HG03196 (cell line): ENCODE data around the gene BPIFA2.

Source experiments
- ATAC-seq: cut with Tn5 transposase; IDR thresholded peaks from one replicate; pipeline ENCODE4 v1.9.1; 2021; ENCODE audit not compliant: unreplicated experiment

Gene BPIFA2

DNA sequence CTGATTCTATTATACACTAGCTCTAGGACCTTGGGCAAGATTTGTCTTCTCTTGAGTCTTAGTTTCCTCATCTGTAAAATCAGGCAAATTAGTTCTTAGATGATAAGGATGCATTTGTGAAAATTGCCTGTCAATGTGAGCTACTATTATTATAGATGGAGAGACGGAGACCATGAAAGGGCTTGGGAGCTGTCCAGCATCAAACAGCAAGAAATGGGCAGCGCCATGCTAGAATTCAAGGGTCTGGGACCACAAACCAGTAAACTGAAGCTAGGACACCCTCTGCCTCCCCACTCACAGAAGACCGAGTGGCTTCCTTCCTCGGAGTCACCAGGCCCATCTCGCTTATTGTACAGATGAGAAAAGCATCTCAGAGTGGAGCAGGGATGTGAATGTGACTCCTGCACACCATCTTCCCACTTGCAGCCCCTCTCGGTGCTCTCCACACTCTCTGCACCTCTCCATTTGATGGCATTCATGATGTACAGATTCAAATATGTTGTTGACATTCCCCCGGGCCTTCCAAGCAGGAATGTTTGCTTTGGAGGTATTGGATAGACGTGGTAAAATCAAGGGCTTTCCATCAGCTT, 25.0 kb downstream of the BPIFA2 start:
- ATAC-seq, result no peak

DNA sequence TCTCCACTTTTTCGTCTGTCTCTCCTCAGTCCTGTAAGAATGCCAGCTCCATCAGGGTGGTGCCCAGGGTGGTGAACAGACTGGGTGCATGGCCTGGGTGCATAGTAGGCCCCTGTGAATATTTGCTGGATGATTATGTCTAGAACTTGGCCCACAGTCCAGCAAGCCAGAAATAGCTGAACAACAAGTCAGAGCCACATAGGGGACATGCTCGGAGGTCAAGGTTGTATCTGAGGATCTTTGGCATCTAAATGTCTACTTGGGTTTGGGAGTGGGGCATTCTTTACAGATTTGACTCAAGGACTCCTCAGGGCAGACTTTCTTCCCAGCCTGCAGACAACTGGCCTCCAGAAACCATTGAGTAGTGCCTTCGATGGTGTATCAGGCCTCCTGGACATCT, 31.1 kb downstream of the BPIFA2 start:
- ATAC-seq, result no peak

DNA sequence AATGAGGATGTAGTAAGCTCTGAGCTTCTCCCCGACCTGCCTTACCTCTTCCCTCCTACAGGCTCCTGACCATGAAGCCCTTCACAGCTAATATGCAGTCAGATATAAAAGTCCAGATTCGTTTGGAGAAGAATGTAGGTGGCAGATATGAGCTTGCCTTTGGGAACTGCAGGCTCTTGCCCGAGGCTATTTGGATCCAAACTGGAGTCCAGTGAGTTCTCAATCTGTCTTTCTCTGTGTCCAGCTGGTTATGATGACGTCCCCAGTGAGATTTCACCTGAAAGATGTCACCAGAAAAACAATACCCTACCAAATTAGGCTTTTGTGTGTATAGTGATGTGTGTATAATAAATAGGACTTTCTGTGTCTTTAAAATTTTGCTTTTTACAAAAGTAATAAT, 34.5 kb downstream of the BPIFA2 start:
- no peak for ATAC-seq

DNA sequence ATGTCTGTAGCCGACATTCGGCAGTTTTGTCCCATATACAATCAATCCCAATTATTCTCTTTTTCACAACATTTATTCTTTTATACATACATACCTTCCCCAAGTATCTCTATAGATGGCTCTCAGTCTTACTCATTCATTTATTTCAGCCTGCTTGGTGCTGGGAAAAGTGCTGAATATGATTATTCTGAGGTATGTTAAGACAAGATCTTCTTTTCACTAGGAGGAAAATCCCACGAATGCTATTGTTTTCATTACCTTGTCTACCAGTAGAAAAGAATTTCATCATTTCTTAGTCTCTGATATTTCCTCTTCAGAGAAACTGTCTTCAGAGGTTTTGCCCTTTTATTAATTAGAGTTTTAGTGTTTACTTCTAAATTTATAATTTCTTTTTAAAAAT, 35.5 kb downstream of the BPIFA2 start:
- no peak for ATAC-seq

DNA sequence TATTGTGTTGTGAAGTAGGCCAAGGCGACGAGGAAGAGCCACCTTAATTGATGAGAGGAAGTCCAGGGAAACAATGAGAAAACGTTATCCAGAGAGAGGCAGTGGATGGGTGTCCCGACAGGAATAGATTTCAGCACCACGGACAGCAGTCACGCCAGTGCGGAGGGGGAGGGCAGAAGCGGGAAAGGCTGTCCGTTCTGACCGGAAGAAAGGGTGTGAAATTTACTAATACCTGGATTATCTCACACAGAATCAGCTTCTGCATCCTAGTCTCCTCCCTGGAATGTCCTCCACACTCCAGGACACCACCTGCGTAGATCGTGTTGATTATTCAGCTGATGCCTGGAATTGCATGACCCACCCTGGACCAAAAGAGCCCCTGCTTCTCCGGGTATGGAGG, 41.8 kb downstream of the BPIFA2 start:
- ATAC-seq, result no peak

DNA sequence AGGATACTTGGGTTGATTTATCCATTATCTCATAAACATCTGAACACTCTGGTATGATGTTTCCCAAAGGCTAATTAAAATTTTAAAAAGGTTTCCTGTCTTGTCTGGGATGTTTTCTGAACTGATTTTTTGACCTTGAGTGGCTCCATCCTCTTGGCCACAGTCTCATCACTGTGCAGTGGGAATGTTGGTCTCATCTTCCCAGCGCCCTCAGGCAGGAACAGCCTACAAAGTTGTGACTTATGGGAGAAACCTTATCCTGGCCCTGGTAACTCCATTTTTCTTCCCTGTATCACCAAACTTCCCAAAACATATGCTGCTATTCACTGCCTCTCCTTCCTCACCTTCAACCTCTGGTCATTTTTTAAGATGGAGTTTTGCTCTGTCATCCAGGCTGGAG, 42.4 kb downstream of the BPIFA2 start:
- no peak for ATAC-seq

DNA sequence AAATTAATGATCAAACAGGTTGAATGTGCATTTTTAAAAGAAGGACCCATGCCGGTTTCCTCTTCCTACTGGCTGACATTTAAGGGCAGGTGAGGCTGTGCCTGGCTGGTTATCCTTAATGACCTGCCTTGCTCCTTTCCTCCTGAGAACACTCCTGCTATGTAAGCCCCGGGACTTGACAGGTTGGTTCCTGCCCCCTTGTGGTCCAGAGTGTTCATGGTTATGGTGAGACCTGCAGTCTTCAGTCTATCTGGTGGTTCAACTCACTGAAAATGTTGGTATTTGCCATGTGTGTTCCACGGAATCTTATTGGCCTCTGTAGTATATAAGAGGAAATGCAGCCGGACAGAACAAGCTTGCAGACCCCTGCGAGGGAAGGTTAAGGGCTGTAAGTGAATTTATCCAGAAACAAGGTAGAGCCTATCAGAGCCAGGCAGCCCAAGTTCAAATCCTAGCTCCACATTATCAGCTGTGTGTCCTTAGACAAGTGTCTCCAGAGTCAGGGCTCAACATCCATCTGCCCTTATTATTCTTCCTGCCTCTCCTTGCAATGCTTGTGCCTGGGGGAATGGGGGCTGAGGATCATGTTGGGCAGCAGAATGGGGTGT, 44.0 kb downstream of the BPIFA2 start:
- no peak for ATAC-seq

DNA sequence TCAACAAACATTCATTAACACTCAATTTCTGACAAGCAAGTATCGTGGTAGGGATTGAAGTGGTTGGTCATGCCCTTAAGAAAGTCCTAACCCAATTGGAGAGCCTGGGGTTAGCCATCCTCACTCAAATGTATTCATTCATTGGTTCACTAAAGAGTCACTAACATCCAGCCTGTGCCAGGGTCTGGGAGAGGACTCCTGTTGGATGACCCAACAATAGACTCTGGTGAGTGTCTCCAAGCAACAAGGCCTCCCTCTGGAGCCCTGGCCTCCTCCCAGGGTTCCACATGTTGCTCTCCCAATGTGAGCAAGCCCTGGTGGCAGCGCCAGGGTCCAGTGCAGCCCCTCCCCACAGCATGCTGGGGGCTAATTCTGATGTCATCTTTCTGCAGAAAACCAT, 49.1 kb downstream of the BPIFA2 start, which contains the start of gene BPIFA3:
BPIFA3 (plus strand) TSS at position 301 of the 400 bp plus-strand sequence. CDS start 185 bp downstream, outside the sequence.
- ATAC-seq, result no peak

DNA sequence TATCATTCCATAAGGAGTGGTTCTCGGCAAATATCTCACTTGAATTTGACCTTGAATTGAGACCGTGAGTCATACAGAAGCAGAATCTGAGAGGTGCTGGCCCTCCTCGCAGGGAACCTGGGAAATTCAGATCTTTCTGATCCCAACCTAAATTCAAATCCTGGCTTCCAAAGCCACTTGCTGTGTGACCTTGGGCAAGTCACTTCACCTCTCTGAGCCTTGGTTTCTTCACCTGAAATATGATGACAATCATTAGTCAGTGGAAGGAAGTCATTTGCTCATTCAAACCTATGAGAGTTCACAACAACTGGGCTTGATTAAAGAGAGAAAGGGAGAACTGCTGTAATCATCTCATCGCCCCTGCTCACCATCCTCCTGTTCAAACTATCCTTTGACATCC, 56.4 kb downstream of the BPIFA2 start:
- no peak for ATAC-seq

DNA sequence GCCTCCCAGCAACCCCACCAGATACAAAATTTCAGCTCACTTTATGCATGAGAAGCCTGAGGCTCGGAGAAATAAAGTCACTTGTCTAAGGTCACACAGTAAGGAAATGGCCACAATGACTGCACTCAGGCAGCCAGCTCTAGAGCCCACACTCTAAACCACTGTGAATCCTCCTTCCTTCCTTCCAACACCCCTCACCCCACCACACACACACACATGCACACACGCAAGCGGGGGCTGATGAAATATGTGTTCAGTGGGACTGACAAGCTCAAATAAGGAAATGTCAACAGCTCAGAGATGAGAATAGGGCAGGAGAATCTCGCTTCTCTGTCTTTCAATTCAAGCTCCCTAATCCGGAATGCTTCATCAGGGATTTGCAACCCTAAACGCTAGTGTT, 61.9 kb downstream of the BPIFA2 start:
- ATAC-seq, result no peak
